Fibroblast of lung (primary cell): ENCODE results near the gene DCP1A.

Experiments
- CTCF ChIP-seq, 2 donors: IDR thresholded peaks in 1 of 2; conservative IDR thresholded peaks in 1 of 2; 1 replicate in 1 of 2; 2 replicates in 1 of 2; pipeline ENCODE4 v1.5.1; 2011 to 2012; ENCODE audit warnings: low read length in 2 of 2, control low read depth in 1 of 2, inconsistent platforms in 1 of 2, low read depth in 1 of 2, mild to moderate bottlenecking in 1 of 2
- EZH2 ChIP-seq: IDR thresholded peaks from 2 replicates; pipeline ENCODE4 v1.5.1; 2012; ENCODE audit warnings: low read length, control low read depth, mild to moderate bottlenecking; ENCODE audit errors: missing control alignments

- TF ChIP-seq CTCF (conservative IDR thresholded peaks at IDR 0.05 in 1 of 2, IDR thresholded peaks at IDR 0.05 in 1 of 2; ENCODE audit: low read depth in 1 of 2, low read length in 2 of 2) (no peak), EZH2 (no peak)
Measured at GRCh38 chr3:53361852-53362251, 14.5 kb upstream of the DCP1A start.
